NT2/D1 (cell line): ENCODE results near the gene OR52E1.

Source experiments
- DNase-seq: peaks from one replicate; pipeline ENCODE4 v3.0.0-alpha.2; 2011; ENCODE audit warnings: low read depth, low spot score
- H3K27me3 ChIP-seq: 2 replicates; pipeline ENCODE4 v1.6.0; 2011; ENCODE audit warnings: mild to moderate bottlenecking; ENCODE audit not compliant: insufficient read length, insufficient read depth
- H3K36me3 ChIP-seq: 2 replicates; pipeline ENCODE4 v1.6.1; 2011; ENCODE audit warnings: mild to moderate bottlenecking, low read length, mixed read lengths; ENCODE audit not compliant: insufficient read depth, insufficient read length
- H3K4me1 ChIP-seq: 2 replicates; pipeline ENCODE4 v1.5.1; 2011; ENCODE audit not compliant: insufficient read depth, insufficient read length
- H3K4me3 ChIP-seq: 2 replicates; pipeline ENCODE4 v1.5.1; 2011; ENCODE audit warnings: low read depth; ENCODE audit not compliant: insufficient read length
- H3K9ac ChIP-seq: 2 replicates; pipeline ENCODE4 v1.6.0; 2011; ENCODE audit warnings: low read depth; ENCODE audit not compliant: insufficient read length
- H3K9me3 ChIP-seq: 2 replicates; pipeline ENCODE4 v1.5.1; 2011; ENCODE audit warnings: mild to moderate bottlenecking, low read length; ENCODE audit not compliant: insufficient read depth
- SUZ12 ChIP-seq: IDR thresholded peaks from 2 replicates; pipeline ENCODE4 v1.6.1; 2011; ENCODE audit not compliant: insufficient read length, insufficient read depth; ENCODE audit errors: extremely low read depth
- YY1 ChIP-seq: IDR thresholded peaks from 2 replicates; pipeline ENCODE4 v1.6.1; 2011; ENCODE audit not compliant: insufficient read length, insufficient read depth
- ZNF274 ChIP-seq: IDR thresholded peaks from 2 replicates; pipeline ENCODE4 v1.6.1; 2011; ENCODE audit warnings: mild to moderate bottlenecking, low read depth, low read length

OR52E1 gene

GRCh38 chr11:5083602-5084001 is 14.2 kb downstream of the OR52E1 start:
- Histone ChIP-seq H3K36me3 (no peaks in the 10 kb centered on the region), H3K9me3 (no peaks in the 10 kb centered on the region), H3K4me1 (no peaks in the 10 kb centered on the region), H3K4me3 (no peak overlapping the region), H3K27me3 (no peaks in the 10 kb centered on the region), H3K9ac (no peak overlapping the region)
- no peak for DNase-seq
- TF ChIP-seq SUZ12 (no peak), YY1 (no peak)

GRCh38 chr11:5088556-5088955 is 19.2 kb downstream of the OR52E1 start:
- H3K9ac ChIP-seq, result no peak overlapping the region
- no peaks in the 10 kb centered on the region for H3K4me1 ChIP-seq
- DNase-seq, result no peak
- no peaks in the 10 kb centered on the region for H3K27me3 ChIP-seq
- H3K4me3 ChIP-seq, result no peak overlapping the region
- TF ChIP-seq YY1 (no peak), SUZ12 (no peak), ZNF274 (no peak)
- no peaks in the 10 kb centered on the region for H3K9me3 ChIP-seq
- H3K36me3 ChIP-seq, result no peaks in the 10 kb centered on the region

- DNase-seq, result no peak
- Histone ChIP-seq H3K9me3 (no peaks in the 10 kb centered on the region), H3K36me3 (no peaks in the 10 kb centered on the region), H3K4me3 (no peak overlapping the region), H3K9ac (no peak overlapping the region), H3K27me3 (no peaks in the 10 kb centered on the region), H3K4me1 (no peaks in the 10 kb centered on the region)
- no peak for TF ChIP-seq ZNF274
- no peak for TF ChIP-seq YY1
- no peak for TF ChIP-seq SUZ12
Observed at GRCh38 chr11:5090668-5091067, 21.3 kb downstream of the OR52E1 start.

- H3K4me1 ChIP-seq, result no peaks in the 10 kb centered on the region
- no peaks in the 10 kb centered on the region for H3K27me3 ChIP-seq
- H3K36me3 ChIP-seq, result no peaks in the 10 kb centered on the region
- no peaks in the 10 kb centered on the region for H3K9me3 ChIP-seq
- DNase-seq, result no peak
- H3K9ac ChIP-seq, result no peak overlapping the region
- H3K4me3 ChIP-seq, result no peak overlapping the region
- no peak for TF ChIP-seq SUZ12
- TF ChIP-seq YY1, result no peak
- TF ChIP-seq ZNF274, result no peak
Observed at GRCh38 chr11:5092821-5093585, 23.6 kb downstream of the OR52E1 start.

- H3K9ac ChIP-seq, result no peak overlapping the region
- no peaks in the 10 kb centered on the region for H3K9me3 ChIP-seq
- no peak for TF ChIP-seq ZNF274
- TF ChIP-seq SUZ12, result no peak
- no peak for TF ChIP-seq YY1
- no peaks in the 10 kb centered on the region for H3K27me3 ChIP-seq
- H3K4me1 ChIP-seq, result no peaks in the 10 kb centered on the region
- H3K4me3 ChIP-seq, result no peak overlapping the region
- DNase-seq, result no peak
- H3K36me3 ChIP-seq, result no peaks in the 10 kb centered on the region
Observed at GRCh38 chr11:5096011-5096410, 26.6 kb downstream of the OR52E1 start.

GRCh38 chr11:5102246-5102645 is 32.9 kb downstream of the OR52E1 start:
- TF ChIP-seq SUZ12 (no peak), ZNF274 (no peak), YY1 (no peak)
- H3K9ac ChIP-seq, result no peak overlapping the region
- no peaks in the 10 kb centered on the region for H3K27me3 ChIP-seq
- no peaks in the 10 kb centered on the region for H3K36me3 ChIP-seq
- H3K4me1 ChIP-seq, result no peaks in the 10 kb centered on the region
- no peak for DNase-seq
- no peak overlapping the region for H3K4me3 ChIP-seq
- no peaks in the 10 kb centered on the region for H3K9me3 ChIP-seq

- no peaks in the 10 kb centered on the region for H3K4me1 ChIP-seq
- H3K9me3 ChIP-seq, result no peaks in the 10 kb centered on the region
- H3K4me3 ChIP-seq, result no peak overlapping the region
- H3K36me3 ChIP-seq, result no peaks in the 10 kb centered on the region
- no peak for TF ChIP-seq ZNF274
- TF ChIP-seq SUZ12, result no peak
- no peak for TF ChIP-seq YY1
- H3K27me3 ChIP-seq, result no peaks in the 10 kb centered on the region
- no peak overlapping the region for H3K9ac ChIP-seq
- DNase-seq, result no peak
Observed at GRCh38 chr11:5103066-5103465, 33.7 kb downstream of the OR52E1 start.

GRCh38 chr11:5107285-5107684 is 37.9 kb downstream of the OR52E1 start:
- no peaks in the 10 kb centered on the region for H3K36me3 ChIP-seq
- DNase-seq, result no peak
- no peaks in the 10 kb centered on the region for H3K27me3 ChIP-seq
- no peak overlapping the region for H3K9ac ChIP-seq
- TF ChIP-seq SUZ12 (no peak), ZNF274 (no peak), YY1 (no peak)
- H3K4me1 ChIP-seq, result no peaks in the 10 kb centered on the region
- H3K4me3 ChIP-seq, result no peak overlapping the region
- H3K9me3 ChIP-seq, result no peaks in the 10 kb centered on the region
